ENCODE data around the gene NKD2.
"Not testable (repeated sequence)": the region's sequence is repeated elsewhere in the genome, so short reads cannot be mapped to it uniquely, and the experiment has no call there.

DNA sequence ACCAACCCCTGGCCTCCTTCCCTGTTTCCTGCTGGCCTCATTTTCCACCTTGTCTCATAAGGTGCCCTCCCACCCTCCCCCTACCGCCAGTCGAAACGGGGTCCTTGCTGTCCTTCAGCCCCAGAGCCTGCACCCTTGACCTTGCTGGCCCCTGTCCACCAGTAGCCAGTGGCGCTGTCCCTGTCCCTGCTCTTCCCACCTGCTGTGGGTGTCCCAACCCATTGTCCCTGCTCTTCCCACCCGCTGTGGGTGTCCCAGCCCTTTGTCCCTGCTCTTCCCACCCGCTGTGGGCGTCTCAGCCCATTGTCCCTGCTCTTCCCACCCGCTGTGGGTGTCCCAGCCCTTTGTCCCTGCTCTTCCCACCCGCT is 13.4 kb downstream of the NKD2 start:
- not testable (repeated sequence) for TF ChIP-seq POLR2A, POLR2AphosphoS5, TAF1, SPI1 (IDR thresholded peaks at IDR 0.05; ENCODE audit: low read depth, low read length)
